CD14-positive monocyte (primary cell): ENCODE data around the gene GPSM1. TPM values are rescaled to one million over a fixed set of nuclear protein-coding genes. Genes with fewer than 3 reads are reported as not detected.
A peak's percentile ranks its signal among the peaks of the same experiment; 100 is the strongest.

Experiments used
- DNase-seq, 3 donors: peaks; one replicate each; pipeline ENCODE4 v3.0.0-alpha.2; 2011 to 2022
- H2AFZ ChIP-seq: 2 replicates; pipeline ENCODE4 v1.6.0; 2012; ENCODE audit warnings: mild to moderate bottlenecking, low read depth, low read length, inconsistent platforms; ENCODE audit not compliant: insufficient read depth, poor library complexity, severe bottlenecking
- H3K27ac ChIP-seq, 2 donors: 1 replicate in 1 of 2; 2 replicates in 1 of 2; pipeline ENCODE4 v1.5.1; 2012 to 2013; ENCODE audit warnings: low read length in 2 of 2, control low read depth in 1 of 2, inconsistent platforms in 1 of 2, low read depth in 1 of 2, mild to moderate bottlenecking in 1 of 2
- H3K27me3 ChIP-seq, 2 donors: one replicate each; pipeline versions ENCODE4 v1.6.0 to v1.6.1; 2011 to 2013; ENCODE audit warnings: low read length in 2 of 2; ENCODE audit not compliant: control insufficient read depth in 2 of 2, insufficient read depth in 2 of 2
- H3K36me3 ChIP-seq, 2 donors: replicated peaks in 1 of 2; 1 replicate in 1 of 2; 2 replicates in 1 of 2; pipeline versions ENCODE4 v1.5.1 to v1.6.1; 2012 to 2013; ENCODE audit warnings: low read length in 2 of 2, control low read depth in 1 of 2, inconsistent platforms in 1 of 2, mild to moderate bottlenecking in 1 of 2; ENCODE audit not compliant: insufficient read depth in 2 of 2, control insufficient read depth in 1 of 2
- H3K4me1 ChIP-seq, 2 donors: 1 replicate in 1 of 2; 2 replicates in 1 of 2; pipeline versions ENCODE4 v1.5.1 to v1.6.1; 2012 to 2013; ENCODE audit warnings: low read length in 2 of 2, control low read depth in 1 of 2, inconsistent platforms in 1 of 2, mild to moderate bottlenecking in 1 of 2, moderate library complexity in 1 of 2; ENCODE audit not compliant: insufficient read depth in 2 of 2, control insufficient read depth in 1 of 2
- H3K4me2 ChIP-seq: replicated peaks from 2 replicates; pipeline ENCODE3; 2012; ENCODE audit warnings: low read length, moderate library complexity, mild to moderate bottlenecking; ENCODE audit not compliant: poor library complexity, severe bottlenecking; ENCODE audit errors: extremely low read depth
- H3K4me3 ChIP-seq, 3 experiments: fragments of 200-600 bp in 1 of 3; sonication (generic) in 1 of 3; replicated peaks in 1 of 3; 1 replicate in 2 of 3; 2 replicates in 1 of 3; pipeline ENCODE4 v1.5.1; 2011 to 2013; ENCODE audit warnings: low read length in 3 of 3, mild to moderate bottlenecking in 3 of 3, control low read depth in 2 of 3, low read depth in 2 of 3, inconsistent platforms in 1 of 3, moderate library complexity in 1 of 3
- H3K79me2 ChIP-seq: 2 replicates; pipeline ENCODE4 v1.6.0; 2012; ENCODE audit warnings: mild to moderate bottlenecking, control low read depth, inconsistent platforms, low read length, moderate library complexity; ENCODE audit not compliant: insufficient read depth
- H3K9ac ChIP-seq: 2 replicates; pipeline ENCODE4 v1.6.0; 2017; ENCODE audit warnings: low read length, mild to moderate bottlenecking; ENCODE audit not compliant: insufficient read depth, poor library complexity, severe bottlenecking
- H3K9me3 ChIP-seq, 2 donors: replicated peaks in 1 of 2; 1 replicate in 1 of 2; 2 replicates in 1 of 2; pipeline versions ENCODE4 v1.5.1 to v1.6.1; 2012 to 2013; ENCODE audit warnings: low read length in 2 of 2, control low read depth in 1 of 2; ENCODE audit not compliant: control insufficient read depth in 1 of 2, insufficient read depth in 1 of 2
- H4K20me1 ChIP-seq: 2 replicates; pipeline ENCODE4 v1.6.0; 2012; ENCODE audit warnings: mild to moderate bottlenecking, low read length, control low read depth, moderate library complexity; ENCODE audit not compliant: insufficient read depth
- H3K27ac Mint-ChIP-seq, 7 donors: one replicate each; pipeline ENCODE4 v1.8.0; 2020; ENCODE audit warnings: mild to moderate bottlenecking in 7 of 7, mixed read lengths in 7 of 7, moderate library complexity in 6 of 7, inconsistent platforms in 2 of 7
- H3K27me3 Mint-ChIP-seq, 3 donors: one replicate each; pipeline ENCODE4 v1.8.0; 2021 to 2022; ENCODE audit warnings: low read depth in 3 of 3, mild to moderate bottlenecking in 3 of 3, mixed read lengths in 3 of 3, moderate library complexity in 3 of 3, inconsistent platforms in 1 of 3
- H3K36me3 Mint-ChIP-seq, 2 donors: one replicate each; pipeline ENCODE4 v1.8.0; 2020; ENCODE audit warnings: mixed read lengths in 2 of 2, inconsistent platforms in 1 of 2, mild to moderate bottlenecking in 1 of 2
- H3K4me1 Mint-ChIP-seq: one replicate; pipeline ENCODE4 v1.8.0; 2020; ENCODE audit warnings: mild to moderate bottlenecking, mixed read lengths
- H3K4me3 Mint-ChIP-seq, 2 donors: one replicate each; pipeline ENCODE4 v1.8.0; 2020; ENCODE audit warnings: mild to moderate bottlenecking in 2 of 2, mixed read lengths in 2 of 2, moderate library complexity in 1 of 2
- H3K9me3 Mint-ChIP-seq, 7 donors: one replicate each; pipeline ENCODE4 v1.8.0; 2020 to 2022; ENCODE audit warnings: mixed read lengths in 7 of 7, mild to moderate bottlenecking in 6 of 7, moderate library complexity in 6 of 7, inconsistent platforms in 2 of 7
- WGBS: methylation state at CpG from one replicate; pipeline ENCODE4 v1.1.5; 2013; ENCODE audit warnings: missing lambda C conversion rate; ENCODE audit not compliant: insufficient coverage; 5-methylcytosine and 5-hydroxymethylcytosine counted together
- intact Hi-C, 2 donors: fragments of 100-400 bp; cut with micrococcal nuclease; formaldehyde crosslinking; loops; one replicate each; pipeline versions ENCODE4 v1.15.0 to v1.15.1; 2023
- polyA plus RNA-seq, 3 donors: library from polyadenylated mRNA; depleted of rRNA in 1 of 3; unstranded in 2 of 3; stranded (reverse) in 1 of 3; fragments of 300-500 nt in 2 of 3; fragments of >200 nt in 1 of 3; fragmentation: Illumina TruSeq in 2 of 3; gene quantifications; 1 replicate in 2 of 3; 2 replicates in 1 of 3; pipeline ENCODE4 v1.2.3, GENCODE V29; 2012 to 2021
- TF ChIP-seq, protein P1 (sequence below): fragments of 200-600 bp; IDR thresholded peaks from one replicate; pipeline ENCODE4 v1.8.0; 2022; ENCODE audit warnings: antibody characterized with exemption, mild to moderate bottlenecking

Gene GPSM1
- polyA plus RNA-seq, 3 donors, result 0.67 to 3.1 (median 0.73) TPM

DNA sequence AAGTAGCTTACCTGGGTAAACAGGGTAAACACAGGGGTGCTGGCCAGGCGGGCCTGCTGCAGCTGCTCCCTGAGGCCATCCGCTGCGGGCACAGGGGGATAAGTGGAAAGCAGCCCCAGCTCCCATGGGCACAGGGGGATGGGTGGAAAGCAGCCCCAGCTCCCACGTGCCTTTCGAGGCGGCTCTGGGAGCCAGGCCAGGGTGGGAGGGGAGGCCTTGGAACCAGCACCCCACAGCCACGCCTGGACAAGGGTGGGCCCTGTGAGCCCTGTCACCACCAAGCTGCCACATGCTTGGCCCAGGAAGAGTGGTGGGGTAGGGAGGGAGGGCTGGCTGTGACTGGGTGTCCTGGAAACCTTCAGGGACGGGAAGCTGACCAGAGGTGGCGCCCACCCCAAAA, 54.0 kb downstream of the GPSM1 start:
- H3K9me3 Mint-ChIP-seq, result no peaks in the 10 kb centered on the region
- no peaks in the 10 kb centered on the region for H3K79me2 ChIP-seq
- H3K9me3 ChIP-seq, result no peaks in the 10 kb centered on the region
- H3K27ac ChIP-seq, result no peak overlapping the region
- H3K4me3 ChIP-seq, result no peak overlapping the region
- peaks cover 14 to 17% of the 10 kb centered on the region in 2 donors for H3K4me1 ChIP-seq
- no peak overlapping the region for H3K27ac Mint-ChIP-seq
- H3K9ac ChIP-seq, result no peak overlapping the region
- H3K4me2 ChIP-seq, result no peak overlapping the region
- TF ChIP-seq, protein P1, sequence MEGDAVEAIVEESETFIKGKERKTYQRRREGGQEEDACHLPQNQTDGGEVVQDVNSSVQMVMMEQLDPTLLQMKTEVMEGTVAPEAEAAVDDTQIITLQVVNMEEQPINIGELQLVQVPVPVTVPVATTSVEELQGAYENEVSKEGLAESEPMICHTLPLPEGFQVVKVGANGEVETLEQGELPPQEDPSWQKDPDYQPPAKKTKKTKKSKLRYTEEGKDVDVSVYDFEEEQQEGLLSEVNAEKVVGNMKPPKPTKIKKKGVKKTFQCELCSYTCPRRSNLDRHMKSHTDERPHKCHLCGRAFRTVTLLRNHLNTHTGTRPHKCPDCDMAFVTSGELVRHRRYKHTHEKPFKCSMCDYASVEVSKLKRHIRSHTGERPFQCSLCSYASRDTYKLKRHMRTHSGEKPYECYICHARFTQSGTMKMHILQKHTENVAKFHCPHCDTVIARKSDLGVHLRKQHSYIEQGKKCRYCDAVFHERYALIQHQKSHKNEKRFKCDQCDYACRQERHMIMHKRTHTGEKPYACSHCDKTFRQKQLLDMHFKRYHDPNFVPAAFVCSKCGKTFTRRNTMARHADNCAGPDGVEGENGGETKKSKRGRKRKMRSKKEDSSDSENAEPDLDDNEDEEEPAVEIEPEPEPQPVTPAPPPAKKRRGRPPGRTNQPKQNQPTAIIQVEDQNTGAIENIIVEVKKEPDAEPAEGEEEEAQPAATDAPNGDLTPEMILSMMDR, result no peak
- no peak overlapping the region for H3K4me3 Mint-ChIP-seq
- peaks cover 56 to 80% of the 10 kb centered on the region in 2 donors for H3K36me3 ChIP-seq
- intact Hi-C loops, result no loop called here
- peaks cover 15% of the 10 kb centered on the region for H3K4me1 Mint-ChIP-seq
- H3K36me3 Mint-ChIP-seq, result peaks cover 41 to 54% of the 10 kb centered on the region in 2 donors
- DNase-seq, result no peak
- no peaks in the 10 kb centered on the region for H3K27me3 ChIP-seq
- H4K20me1 ChIP-seq, result no peaks in the 10 kb centered on the region
- WGBS, result 91% methylated on average over 5 of the region's 9 CpGs
- no peaks in the 10 kb centered on the region for H3K27me3 Mint-ChIP-seq
- no peak overlapping the region for H2AFZ ChIP-seq

- WGBS, result 94% methylated on average over 24 of the region's 25 CpGs
- Histone ChIP-seq H3K4me2 (no peak overlapping the region), H3K4me3 (no peak overlapping the region), H3K79me2 (no peaks in the 10 kb centered on the region), H3K4me1 (peaks cover 7 to 10% of the 10 kb centered on the region in 2 donors), H2AFZ (no peak overlapping the region), H3K27me3 (no peaks in the 10 kb centered on the region), H3K9ac (no peak overlapping the region), H3K9me3 (no peaks in the 10 kb centered on the region), H4K20me1 (no peaks in the 10 kb centered on the region), H3K36me3 (peaks cover 56 to 84% of the 10 kb centered on the region in 2 donors), H3K27ac (no peak overlapping the region)
- Mint-ChIP-seq H3K36me3 (peaks cover 45 to 59% of the 10 kb centered on the region in 2 donors), H3K4me1 (peaks cover 10% of the 10 kb centered on the region), H3K27ac (peak overlapping the region in 1 of 7 donors; percentile 25), H3K27me3 (no peaks in the 10 kb centered on the region), H3K9me3 (no peaks in the 10 kb centered on the region), H3K4me3 (no peak overlapping the region)
- DNase-seq, result no peak
- TF ChIP-seq, protein P1, result no peak
- intact Hi-C loops, result no loop called here
Measured at GRCh38 chr9:136381966-136382513, 54.7 kb downstream of the GPSM1 start.
